ENCODE data around the gene PRDM15.

The PRDM15 gene

GRCh38 chr21:41783476-41784180 lies 95.5 kb downstream of the PRDM15 start:
- no peak overlapping the region for H3K4me3 ChIP-seq (ENCODE audit: low read depth, low read length)
- peak; percentile 51 for DNase-seq (ENCODE audit: low read depth)
- TF ChIP-seq CTCF (conservative IDR thresholded peaks at IDR 0.05; ENCODE audit: low read depth, low read length) = no peak

- no peak for TF ChIP-seq CTCF (conservative IDR thresholded peaks at IDR 0.05; ENCODE audit: low read depth, low read length)
Measured at GRCh38 chr21:41781050-41781410, 98.1 kb downstream of the PRDM15 start.

GRCh38 chr21:41780337-41781049 lies 98.7 kb downstream of the PRDM15 start:
- TF ChIP-seq CTCF (conservative IDR thresholded peaks at IDR 0.05; ENCODE audit: low read depth, low read length) = no peak
- H3K4me3 ChIP-seq (ENCODE audit: low read depth, low read length) = no peak overlapping the region

More at GRCh38 chr21:41781050-41781410, 98.1 kb downstream of the PRDM15 start:
- no peak for DNase-seq (ENCODE audit: low read depth)
- no peak overlapping the region for H3K4me3 ChIP-seq (ENCODE audit: low read depth, low read length)

GRCh38 chr21:41779659-41780058 lies 99.5 kb downstream of the PRDM15 start:
- TF ChIP-seq CTCF (conservative IDR thresholded peaks at IDR 0.05; ENCODE audit: low read depth, low read length) = no peak
- no peak overlapping the region for H3K4me3 ChIP-seq (ENCODE audit: low read depth, low read length)

More at GRCh38 chr21:41780337-41781049, 98.7 kb downstream of the PRDM15 start:
- no peak for DNase-seq (ENCODE audit: low read depth)

GRCh38 chr21:41778930-41779600 lies 100.1 kb downstream of the PRDM15 start:
- no peak overlapping the region for H3K4me3 ChIP-seq (ENCODE audit: low read depth, low read length)
- no peak for TF ChIP-seq CTCF (conservative IDR thresholded peaks at IDR 0.05; ENCODE audit: low read depth, low read length)
- DNase-seq (ENCODE audit: low read depth) = no peak

More at GRCh38 chr21:41779659-41780058, 99.5 kb downstream of the PRDM15 start:
- no peak for DNase-seq (ENCODE audit: low read depth)

GRCh38 chr21:41777951-41778815 lies 101.0 kb downstream of the PRDM15 start:
- TF ChIP-seq CTCF (conservative IDR thresholded peaks at IDR 0.05; ENCODE audit: low read depth, low read length) = peak; percentile 91
- H3K4me3 ChIP-seq (ENCODE audit: low read depth, low read length) = no peak overlapping the region
- DNase-seq (ENCODE audit: low read depth) = peak; percentile 86
